HCT116 (cell line): ENCODE results near the gene CYSTM1. TPM values are rescaled to one million over a fixed set of nuclear protein-coding genes. Genes with fewer than 3 reads are reported as not detected.

Experiments
- ATAC-seq: fragments of 200-7000 bp; cut with Tn5 transposase; 2 replicates; pipeline ENCODE4 v1.9.1; 2020; ENCODE audit warnings: mild to moderate bottlenecking, moderate library complexity
- BruUV-seq: library from RNA; stranded (reverse); fragments of 400-500 nt; replicated peaks from 2 replicates; lab custom pipeline; 2021; lab: Mats Ljungman, UMichigan
- CTCF ChIA-PET: fragments of 300-600 bp; sonication (Branson Sonifier 250); formaldehyde crosslinking; loops from one replicate; lab custom pipeline; 2021; ENCODE audit warnings: antibody characterized with exemption; lab: Charles Lee
- POLR2A ChIA-PET: fragments of 300-600, 350-600 bp; sonication (Branson Sonifier 250); formaldehyde crosslinking; loops from one replicate; lab custom pipeline; 2021; ENCODE audit warnings: antibody characterized with exemption; lab: Charles Lee
- RAD21 ChIA-PET, 2 experiments: fragments of 300-600 bp; sonication (Branson Sonifier 250); formaldehyde crosslinking; loops; one replicate each; lab custom pipeline; 2023; ENCODE audit warnings: low total read pairs in 2 of 2; ENCODE audit not compliant: uncharacterized antibody in 2 of 2, unreplicated experiment in 2 of 2, low non-redundant PET in 1 of 2; lab: Charles Lee
- DNase-seq: peaks from one replicate; pipeline ENCODE4 v3.0.0-alpha.2; 2010; ENCODE audit warnings: low read depth, low spot score
- H2AFZ ChIP-seq: fragments of 200-600 bp; shearing (Covaris generic), sonication (generic); 2 replicates; pipeline ENCODE4 v1.6.1; 2017; ENCODE audit warnings: low read depth, mixed run types, mixed read lengths, antibody characterized with exemption, low read length; ENCODE audit not compliant: poor library complexity, severe bottlenecking
- H3K27ac ChIP-seq: 2 replicates; pipeline ENCODE4 v1.5.1; 2012; ENCODE audit warnings: low read depth, low read length
- H3K27me3 ChIP-seq: fragments of 200-600 bp; sonication (generic); 2 replicates; pipeline ENCODE4 v1.6.1; 2016; ENCODE audit warnings: mixed run types, low read length, mixed read lengths; ENCODE audit not compliant: insufficient read depth
- H3K36me3 ChIP-seq, 2 experiments: fragments of 200-500 bp in 1 of 2; fragments of 200-600 bp in 1 of 2; sonication (Bioruptor generic) in 1 of 2; sonication (generic) in 1 of 2; 2 replicates each; pipeline versions ENCODE4 v1.5.1 to v1.6.1; 2014 to 2016; ENCODE audit warnings: low read length in 2 of 2, inconsistent platforms in 1 of 2, mixed read lengths in 1 of 2, mixed run types in 1 of 2; ENCODE audit not compliant: insufficient read depth in 2 of 2, control insufficient read depth in 1 of 2
- H3K4me1 ChIP-seq, 2 experiments: fragments of 200-600 bp in 1 of 2; sonication (generic) in 1 of 2; 2 replicates each; pipeline versions ENCODE4 v1.5.1 to v1.6.1; 2012 to 2017; ENCODE audit warnings: low read length in 2 of 2, inconsistent platforms in 1 of 2, mild to moderate bottlenecking in 1 of 2, mixed read lengths in 1 of 2, mixed run types in 1 of 2, moderate library complexity in 1 of 2; ENCODE audit not compliant: insufficient read depth in 2 of 2, control insufficient read depth in 1 of 2
- H3K4me2 ChIP-seq: fragments of 200-600 bp; sonication (generic); 2 replicates; pipeline ENCODE4 v1.6.1; 2017; ENCODE audit warnings: mixed run types, low read length, mixed read lengths
- H3K4me3 ChIP-seq, 2 experiments: fragments of 200-600 bp in 1 of 2; sonication (generic) in 1 of 2; replicated peaks in 1 of 2; 2 replicates each; pipeline ENCODE4 v1.5.1; 2011 to 2016; ENCODE audit warnings: low read length in 2 of 2, control low read depth in 1 of 2, low read depth in 1 of 2, mild to moderate bottlenecking in 1 of 2, mixed read lengths in 1 of 2, mixed run types in 1 of 2
- H3K79me2 ChIP-seq: fragments of 200-600 bp; sonication (generic); 2 replicates; pipeline ENCODE4 v1.6.1; 2017; ENCODE audit warnings: mild to moderate bottlenecking, mixed run types, low read length, moderate library complexity, mixed read lengths; ENCODE audit not compliant: insufficient read depth
- H3K9ac ChIP-seq: fragments of 200-600 bp; sonication (generic); 2 replicates; pipeline ENCODE4 v1.6.1; 2016; ENCODE audit warnings: low read length, mixed read lengths
- H3K9me2 ChIP-seq: fragments of 200-600 bp; sonication (generic), shearing (Covaris generic); 2 replicates; pipeline ENCODE4 v1.6.1; 2017; ENCODE audit warnings: mixed run types, mild to moderate bottlenecking, moderate library complexity; ENCODE audit not compliant: insufficient read depth
- H3K9me3 ChIP-seq, 2 experiments: fragments of 200-500 bp in 1 of 2; fragments of 200-600 bp in 1 of 2; sonication (Bioruptor generic) in 1 of 2; sonication (generic) in 1 of 2; 2 replicates each; pipeline ENCODE4 v1.6.1; 2014 to 2017; ENCODE audit warnings: low read length in 2 of 2, mixed read lengths in 2 of 2, inconsistent platforms in 1 of 2, low read depth in 1 of 2, mild to moderate bottlenecking in 1 of 2, mixed run types in 1 of 2, moderate library complexity in 1 of 2; ENCODE audit not compliant: control insufficient read depth in 1 of 2, insufficient read depth in 1 of 2
- H4K20me1 ChIP-seq: fragments of 200-600 bp; sonication (generic), shearing (Covaris generic); 2 replicates; pipeline ENCODE4 v1.6.1; 2017; ENCODE audit warnings: mixed run types, mild to moderate bottlenecking, moderate library complexity; ENCODE audit not compliant: insufficient read depth
- ATF3 ChIP-seq: IDR thresholded peaks from 2 replicates; pipeline ENCODE4 v1.6.1; 2012
- CEBPB ChIP-seq: IDR thresholded peaks from 2 replicates; pipeline ENCODE4 v1.6.1; 2012; ENCODE audit warnings: low read depth
- CTCF ChIP-seq, 3 experiments: fragments of 200-600 bp in 1 of 3; sonication (generic) in 1 of 3; IDR thresholded peaks in 2 of 3; conservative IDR thresholded peaks in 1 of 3; 2 replicates each; pipeline ENCODE4 v1.5.1; 2012 to 2017; ENCODE audit warnings: low read depth in 2 of 3, low read length in 2 of 3, antibody characterized with exemption in 1 of 3, borderline replicate concordance in 1 of 3, control low read depth in 1 of 3, mild to moderate bottlenecking in 1 of 3, mixed read lengths in 1 of 3, mixed run types in 1 of 3, moderate library complexity in 1 of 3; ENCODE audit not compliant: insufficient read depth in 1 of 3
- EGR1 ChIP-seq: IDR thresholded peaks from 2 replicates; pipeline ENCODE4 v1.6.1; 2012; ENCODE audit warnings: low read depth
- ELF1 ChIP-seq: IDR thresholded peaks from 2 replicates; pipeline ENCODE4 v1.6.1; 2012; ENCODE audit warnings: low read depth, borderline replicate concordance
- EZH2 ChIP-seq: fragments of 200-600 bp; sonication (generic); IDR thresholded peaks from 2 replicates; pipeline ENCODE4 v1.6.1; 2017; ENCODE audit warnings: antibody characterized with exemption, mixed run types
- EZH2phosphoT487 ChIP-seq: fragments of 200-600 bp; IDR thresholded peaks from 2 replicates; pipeline ENCODE4 v1.6.1; 2018; ENCODE audit warnings: antibody characterized with exemption, borderline replicate concordance
- MAX ChIP-seq: IDR thresholded peaks from 2 replicates; pipeline ENCODE4 v1.6.1; 2012
- POLR2AphosphoS5 ChIP-seq: IDR thresholded peaks from 2 replicates; pipeline ENCODE4 v1.6.1; 2011; ENCODE audit warnings: mild to moderate bottlenecking, low read depth, low read length, moderate library complexity
- RAD21 ChIP-seq: IDR thresholded peaks from 2 replicates; pipeline ENCODE4 v1.6.1; 2012; ENCODE audit warnings: low read depth, mild to moderate bottlenecking
- SIN3A ChIP-seq: IDR thresholded peaks from 2 replicates; pipeline ENCODE4 v1.6.1; 2012; ENCODE audit warnings: low read depth
- ZFX ChIP-seq: fragments of 450-650 bp; IDR thresholded peaks from 2 replicates; pipeline ENCODE4 v1.6.1; 2017
- intact Hi-C: fragments of 100-400 bp; cut with micrococcal nuclease; formaldehyde crosslinking; loops from 2 replicates; pipeline ENCODE4 v1.10.0; 2022
- total RNA-seq: library from RNA; stranded (reverse); gene quantifications from one replicate; pipeline ENCODE4 v1.2.1, GENCODE V29; 2021; ENCODE audit not compliant: unreplicated experiment

Gene CYSTM1
- total RNA-seq, 1 experiment from 2014 or later: 56.0 TPM

- ATAC-seq (no peak), DNase-seq (no peak)
- Histone ChIP-seq H3K9me2 (no peaks in the 10 kb centered on the region), H3K27ac (no peak overlapping the region), H3K36me3 (no peaks in the 10 kb centered on the region), H3K9ac (no peak overlapping the region), H4K20me1 (no peaks in the 10 kb centered on the region), H3K9me3 (no peaks in the 10 kb centered on the region), H3K79me2 (no peaks in the 10 kb centered on the region), H3K4me3 (no peak overlapping the region), H3K4me2 (no peak overlapping the region), H3K27me3 (no peaks in the 10 kb centered on the region), H2AFZ (no peak overlapping the region), H3K4me1 (peaks cover 2 to 13% of the 10 kb centered on the region in 2 experiments; a peak in 2 of 4 replicates)
- TF ChIP-seq EGR1 (no peak), EZH2phosphoT487 (no peak), CEBPB (no peak), MAX (no peak), ZFX (no peak), POLR2AphosphoS5 (no peak), CTCF (IDR thresholded peaks at IDR 0.05 in 2 of 3, conservative IDR thresholded peaks at IDR 0.05 in 1 of 3; ENCODE audit: borderline replicate concordance in 1 of 3, insufficient read depth in 1 of 3, low read depth in 2 of 3, low read length in 2 of 3) (no peak), RAD21 (no peak), EZH2 (no peak), SIN3A (no peak), ELF1 (no peak), ATF3 (no peak)
- intact Hi-C loops: no loop called here
- ChIA-PET CTCF (interaction anchor here (1.2 to 2.3 kb wide), 3 partner anchors 55 to 393 kb away, joined by 3 to 19 read pairs (median 3); no protein-coding TSS in a partner anchor), RAD21 (no interaction called here), POLR2A (no interaction called here)
- no TSS peak for BruUV-seq
Observed at GRCh38 chr5:140168371-140168770, 6.6 kb upstream of the CYSTM1 start.
